HS-5 (cell line): Measurements from ENCODE around the gene WWOX.
"Not testable (repeated sequence)": the region's sequence is repeated elsewhere in the genome, so short reads cannot be mapped to it uniquely, and the experiment has no call there.

Experiments
- DNase-seq: peaks from one replicate; pipeline ENCODE4 v3.0.0-alpha.2; 2012; ENCODE audit warnings: low read depth

WWOX gene

GRCh38 chr16:78690510-78690909 is 591.1 kb downstream of the WWOX start:
- DNase-seq, result no peak

GRCh38 chr16:78691746-78692145 is 592.3 kb downstream of the WWOX start:
- not testable (repeated sequence) for DNase-seq

GRCh38 chr16:78693496-78693895 is 594.0 kb downstream of the WWOX start:
- DNase-seq, result no peak

- no peak for DNase-seq
These were observed 595.0 kb downstream of the WWOX start for GRCh38 chr16:78694414-78694813.

GRCh38 chr16:78695391-78695790 is 595.9 kb downstream of the WWOX start:
- no peak for DNase-seq

GRCh38 chr16:78696797-78697196 is 597.3 kb downstream of the WWOX start:
- DNase-seq, result no peak

GRCh38 chr16:78697426-78697825 is 598.0 kb downstream of the WWOX start:
- DNase-seq, result no peak

- DNase-seq, result no peak
These were observed 604.5 kb downstream of the WWOX start for GRCh38 chr16:78703936-78704335.

GRCh38 chr16:78704416-78704815 is 605.0 kb downstream of the WWOX start:
- no peak for DNase-seq

GRCh38 chr16:78705694-78706093 is 606.2 kb downstream of the WWOX start:
- DNase-seq, result no peak

GRCh38 chr16:78706637-78707036 is 607.2 kb downstream of the WWOX start:
- DNase-seq, result no peak

- no peak for DNase-seq
These were observed 609.9 kb downstream of the WWOX start for GRCh38 chr16:78709137-78709884.

GRCh38 chr16:78715106-78715505 is 615.7 kb downstream of the WWOX start:
- DNase-seq, result no peak

GRCh38 chr16:78715673-78716072 is 616.2 kb downstream of the WWOX start:
- DNase-seq, result no peak

- DNase-seq, result no peak
These were observed 618.7 kb downstream of the WWOX start for GRCh38 chr16:78718141-78718540.

GRCh38 chr16:78720416-78720815 is 621.0 kb downstream of the WWOX start:
- no peak for DNase-seq

- no peak for DNase-seq
These were observed 628.1 kb downstream of the WWOX start for GRCh38 chr16:78727536-78727935.

- DNase-seq, result no peak
These were observed 630.2 kb downstream of the WWOX start for GRCh38 chr16:78729687-78730086.

GRCh38 chr16:78731785-78732184 is 632.3 kb downstream of the WWOX start:
- DNase-seq, result no peak

- no peak for DNase-seq
These were observed 633.2 kb downstream of the WWOX start for GRCh38 chr16:78732696-78733095.

- no peak for DNase-seq
These were observed 635.9 kb downstream of the WWOX start for GRCh38 chr16:78735337-78735736.

- no peak for DNase-seq
These were observed 638.2 kb downstream of the WWOX start for GRCh38 chr16:78737630-78738029.

GRCh38 chr16:78738557-78738956 is 639.1 kb downstream of the WWOX start:
- no peak for DNase-seq

- DNase-seq, result no peak
These were observed 640.8 kb downstream of the WWOX start for GRCh38 chr16:78740269-78740668.
